GM12872 (cell line): ENCODE measurements around the gene TTC32.

Experiments
- CTCF ChIP-seq: IDR thresholded peaks from 3 replicates; pipeline ENCODE4 v1.5.1; 2011; ENCODE audit warnings: low read depth, mild to moderate bottlenecking, low read length, moderate library complexity; ENCODE audit not compliant: insufficient read depth

TTC32 gene

GRCh38 chr2:19860022-19860421, 41.8 kb downstream of the TTC32 start:
- no peak for TF ChIP-seq CTCF

- TF ChIP-seq CTCF = no peak
Observed at GRCh38 chr2:19859565-19859964, 42.2 kb downstream of the TTC32 start.

GRCh38 chr2:19857806-19858205, 44.0 kb downstream of the TTC32 start:
- TF ChIP-seq CTCF = no peak

- TF ChIP-seq CTCF = no peak
Observed at GRCh38 chr2:19857100-19857499, 44.7 kb downstream of the TTC32 start.

GRCh38 chr2:19855542-19856431, 46.0 kb downstream of the TTC32 start:
- no peak for TF ChIP-seq CTCF

- TF ChIP-seq CTCF = no peak
Observed at GRCh38 chr2:19854596-19855541, 46.9 kb downstream of the TTC32 start.

GRCh38 chr2:19851116-19851695, 50.6 kb downstream of the TTC32 start:
- 0 out of 3 replicates have a peak, but pooled peaks have one; percentile 20 for TF ChIP-seq CTCF
